ENCODE data around the gene KRT1. TPM values are rescaled to one million over a fixed set of nuclear protein-coding genes. Genes with fewer than 3 reads are reported as not detected.

KRT1 gene
- polyA plus RNA-seq, 2 of the 4 experiments (the other 2 are of a cell fraction) = not detected

DNA sequence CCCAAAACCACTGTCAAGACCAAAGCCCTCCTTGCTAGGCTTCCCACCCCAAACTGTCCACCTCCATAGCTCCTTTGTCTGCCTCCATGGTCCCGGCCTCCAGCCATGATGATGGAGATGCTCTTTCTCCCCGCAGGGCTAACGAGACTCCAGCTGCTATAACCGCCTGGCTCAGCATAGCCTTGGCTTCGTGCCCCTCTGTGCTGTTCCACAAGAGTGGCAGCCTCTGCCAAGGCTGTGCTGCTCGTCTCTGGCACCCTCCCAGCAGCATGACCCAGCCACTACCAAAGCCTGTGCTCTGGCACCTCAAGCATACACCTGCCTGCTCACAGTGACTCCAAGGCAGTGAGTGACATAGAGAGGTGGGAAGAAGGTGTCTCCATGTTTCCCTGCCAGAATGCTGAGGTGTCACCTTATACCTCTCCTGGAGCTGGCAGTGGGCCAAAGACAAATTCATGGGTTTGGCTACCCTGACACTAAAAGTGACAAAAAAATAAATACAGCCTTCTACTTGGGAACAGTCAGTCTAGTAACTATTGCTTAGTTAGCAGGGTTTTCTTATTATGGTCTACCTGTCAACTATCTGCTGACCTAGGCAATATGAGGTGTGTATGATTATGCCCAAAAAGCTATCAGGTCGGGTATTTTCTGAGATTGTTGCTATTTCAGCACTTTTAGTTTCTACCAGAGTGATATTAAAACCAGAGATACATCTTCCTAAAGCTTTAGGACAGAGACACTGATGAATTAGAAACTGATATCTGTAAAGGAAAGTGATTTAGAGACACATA lies 45.7 kb downstream of the KRT1 start:
- CTCF ChIA-PET = interaction anchor here (1.2 to 1.9 kb wide), 4 partner anchors 8 to 245 kb away, joined by 3 to 5 read pairs (median 4); no protein-coding TSS in a partner anchor
- no peak for FAIRE-seq
- POLR2A ChIA-PET = no interaction called here

GRCh38 chr12:52633383-52633782 lies 46.8 kb downstream of the KRT1 start:
- ChIA-PET CTCF (interaction anchor here (0.8 to 1.9 kb wide), 5 partner anchors 9 to 246 kb away, joined by 3 to 5 read pairs (median 3); no protein-coding TSS in a partner anchor), POLR2A (no interaction called here)
- H3K4me1 ChIP-seq = no peaks in the 10 kb centered on the region
- DNase-seq (ENCODE audit: low read depth in 1 of 2, low spot score in 1 of 2) (no peak), ATAC-seq (no peak), FAIRE-seq (no peak)
- H3K4me3 ChIP-seq = no peak overlapping the region
- no peak overlapping the region for H3K27ac ChIP-seq
- H3K9me3 ChIP-seq = no peaks in the 10 kb centered on the region
- WGBS (ENCODE audit: missing lambda C conversion rate) = 42% methylated on average over 4 of the region's 4 CpGs
- TF ChIP-seq MAX (IDR thresholded peaks at IDR 0.05) = no peak
- no peak overlapping the region for H3K4me2 ChIP-seq

More for the DNA sequence above, 45.7 kb downstream of the KRT1 start:
- ATAC-seq (no peak), DNase-seq (ENCODE audit: low read depth in 1 of 2, low spot score in 1 of 2) (no peak)
- Histone ChIP-seq H3K27ac (no peak overlapping the region), H3K9me3 (no peaks in the 10 kb centered on the region), H3K4me3 (no peak overlapping the region), H3K4me1 (no peaks in the 10 kb centered on the region), H3K4me2 (no peak overlapping the region)
- TF ChIP-seq SMC3 (IDR thresholded peaks at IDR 0.05) (no peak), HDAC2 (IDR thresholded peaks at IDR 0.05) (no peak), MAFK (IDR thresholded peaks at IDR 0.05; ENCODE audit: partially characterized antibody) (peak; percentile 91)
- WGBS (ENCODE audit: missing lambda C conversion rate) = 40% methylated on average over 5 of the region's 7 CpGs

DNA sequence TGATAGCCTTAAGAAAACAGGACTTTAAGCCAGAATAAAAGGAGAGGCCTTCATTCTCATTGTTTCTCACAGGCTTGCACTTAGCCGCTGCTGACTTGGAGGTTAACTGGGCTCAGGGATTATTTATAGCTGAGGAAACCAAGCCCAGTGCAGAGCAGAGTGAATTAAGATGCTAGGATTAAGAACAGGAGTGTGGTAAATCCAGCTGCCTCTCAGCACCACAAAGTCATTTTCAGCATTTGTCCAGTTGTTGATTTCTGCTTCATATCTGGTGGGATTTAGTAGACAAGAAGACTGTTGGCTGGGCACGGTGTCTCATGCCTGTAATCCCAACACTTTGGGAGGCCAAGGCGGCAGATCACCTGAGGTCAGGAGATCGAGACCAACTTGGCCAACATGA lies 47.6 kb downstream of the KRT1 start:
- DNase-seq (ENCODE audit: low read depth in 1 of 2, low spot score in 1 of 2) (no peak), ATAC-seq (no peak), FAIRE-seq (no peak)
- ChIA-PET CTCF (interaction anchor here (1.3 kb wide), 1 partner anchor 10 kb away, joined by 3 read pairs; no protein-coding TSS in a partner anchor), POLR2A (no interaction called here)
- 79% methylated on average over 4 of the region's 4 CpGs for WGBS (ENCODE audit: missing lambda C conversion rate)
- Histone ChIP-seq H3K4me1 (no peaks in the 10 kb centered on the region), H3K9me3 (no peaks in the 10 kb centered on the region), H3K27ac (no peak overlapping the region), H3K4me2 (no peak overlapping the region), H3K4me3 (no peak overlapping the region)
- TF ChIP-seq JUN (IDR thresholded peaks at IDR 0.05) (no peak), SREBF2 (IDR thresholded peaks at IDR 0.05) (no peak), USF2 (IDR thresholded peaks at IDR 0.05) (no peak), JUNB (IDR thresholded peaks at IDR 0.05) (no peak), HOXB13 (CRISPR knock-in tag; IDR thresholded peaks at IDR 0.05; ENCODE audit: low read depth) (no peak), KDM5A (IDR thresholded peaks at IDR 0.05) (no peak), MAFK (IDR thresholded peaks at IDR 0.05; ENCODE audit: partially characterized antibody) (no peak), FOSB (CRISPR knock-in tag; IDR thresholded peaks at IDR 0.05) (no peak), HOXB5 (CRISPR knock-in tag; IDR thresholded peaks at IDR 0.05) (no peak), NPAS2 (CRISPR knock-in tag; IDR thresholded peaks at IDR 0.05; ENCODE audit: borderline replicate concordance) (no peak)
- TF ChIP-seq, protein P1, sequence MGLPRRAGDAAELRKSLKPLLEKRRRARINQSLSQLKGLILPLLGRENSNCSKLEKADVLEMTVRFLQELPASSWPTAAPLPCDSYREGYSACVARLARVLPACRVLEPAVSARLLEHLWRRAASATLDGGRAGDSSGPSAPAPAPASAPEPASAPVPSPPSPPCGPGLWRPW (IDR thresholded peaks at IDR 0.05) = no peak
- TF ChIP-seq, protein P2, sequence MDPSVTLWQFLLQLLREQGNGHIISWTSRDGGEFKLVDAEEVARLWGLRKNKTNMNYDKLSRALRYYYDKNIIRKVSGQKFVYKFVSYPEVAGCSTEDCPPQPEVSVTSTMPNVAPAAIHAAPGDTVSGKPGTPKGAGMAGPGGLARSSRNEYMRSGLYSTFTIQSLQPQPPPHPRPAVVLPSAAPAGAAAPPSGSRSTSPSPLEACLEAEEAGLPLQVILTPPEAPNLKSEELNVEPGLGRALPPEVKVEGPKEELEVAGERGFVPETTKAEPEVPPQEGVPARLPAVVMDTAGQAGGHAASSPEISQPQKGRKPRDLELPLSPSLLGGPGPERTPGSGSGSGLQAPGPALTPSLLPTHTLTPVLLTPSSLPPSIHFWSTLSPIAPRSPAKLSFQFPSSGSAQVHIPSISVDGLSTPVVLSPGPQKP (IDR thresholded peaks at IDR 0.05; ENCODE audit: low read depth, low read length) = no peak

DNA sequence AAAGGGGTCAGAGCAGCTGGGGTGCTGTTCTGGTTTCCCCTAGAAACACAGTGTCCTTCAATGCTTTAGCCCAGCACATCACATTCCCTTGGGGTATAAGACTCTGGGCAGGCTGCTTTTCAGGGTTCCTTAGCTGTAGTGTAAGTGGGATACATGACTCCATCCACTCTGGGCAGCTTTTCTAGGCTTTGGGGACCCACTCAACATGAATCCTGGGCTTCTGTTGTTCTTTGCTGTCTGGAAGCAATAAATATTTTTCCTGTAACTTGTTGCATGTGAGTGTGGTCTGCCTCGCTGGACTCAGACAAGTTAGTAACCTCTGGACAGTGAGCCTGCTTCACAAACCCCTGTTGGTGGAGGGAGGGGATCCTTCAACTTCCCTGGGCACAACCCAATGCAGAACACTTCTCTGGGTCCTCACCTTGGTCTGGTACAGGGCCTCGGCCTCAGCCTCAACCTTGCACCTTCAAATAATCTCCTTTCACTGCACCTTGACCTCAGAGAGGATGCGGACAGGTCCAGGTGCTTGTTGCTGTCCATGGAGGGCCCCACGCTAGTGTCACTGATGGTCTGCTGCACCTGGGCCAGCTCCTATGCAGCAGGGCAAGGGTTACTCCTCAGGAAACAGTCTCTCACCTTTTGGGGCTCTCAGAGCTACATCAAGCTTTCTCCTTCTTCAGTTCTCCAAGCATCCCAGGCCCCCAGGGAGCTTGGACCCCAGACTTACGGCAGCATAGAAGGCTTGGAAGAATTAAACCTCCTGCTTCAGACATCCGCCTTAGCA lies 48.3 kb downstream of the KRT1 start:
- Histone ChIP-seq H3K4me3 (no peak overlapping the region), H3K27ac (no peak overlapping the region), H3K4me2 (no peak overlapping the region), H3K4me1 (no peaks in the 10 kb centered on the region), H3K9me3 (no peaks in the 10 kb centered on the region)
- ATAC-seq (no peak), DNase-seq (ENCODE audit: low read depth in 1 of 2, low spot score in 1 of 2) (no peak), FAIRE-seq (no peak)
- TF ChIP-seq ZSCAN20 (CRISPR knock-in tag; IDR thresholded peaks at IDR 0.05) (no peak), ZFP36 (IDR thresholded peaks at IDR 0.05; ENCODE audit: borderline replicate concordance, partially characterized antibody) (no peak), PBX3 (IDR thresholded peaks at IDR 0.05) (no peak), CBX2 (IDR thresholded peaks at IDR 0.05; ENCODE audit: borderline replicate concordance, low read depth) (no peak), HOXA7 (CRISPR knock-in tag; IDR thresholded peaks at IDR 0.05) (no peak), RFX5 (IDR thresholded peaks at IDR 0.05) (no peak), CBX8 (IDR thresholded peaks at IDR 0.05) (no peak), NPAS2 (CRISPR knock-in tag; IDR thresholded peaks at IDR 0.05; ENCODE audit: borderline replicate concordance) (no peak), ZC3H11A (IDR thresholded peaks at IDR 0.05) (no peak), KDM5A (IDR thresholded peaks at IDR 0.05) (no peak), JUN (IDR thresholded peaks at IDR 0.05) (no peak), RNF2 (IDR thresholded peaks at IDR 0.05; ENCODE audit: borderline replicate concordance, low read depth) (no peak), RCOR1 (IDR thresholded peaks at IDR 0.05; ENCODE audit: low read depth, low read length) (no peak)
- POLR2A ChIA-PET = no interaction called here
- 61% methylated on average over 6 of the region's 6 CpGs for WGBS (ENCODE audit: missing lambda C conversion rate)
- CTCF ChIA-PET = no interaction called here
